K562 (cell line): ENCODE measurements around the gene DELE1. TPM values are rescaled to one million over a fixed set of nuclear protein-coding genes. Genes with fewer than 3 reads are reported as not detected.

ENCODE experiments used
- ATAC-seq: fragments of 200-7000 bp; cut with Tn5 transposase; 3 replicates; pipeline ENCODE4 v1.9.1; 2020; ENCODE audit warnings: moderate library complexity
- BruUV-seq: library from RNA; stranded (reverse); fragments of 400-500 nt; replicated peaks from 2 replicates; lab custom pipeline; 2021; lab: Mats Ljungman, UMichigan
- CTCF ChIA-PET: fragments of 300-600 bp; formaldehyde crosslinking; extraction: SDS; loops from one replicate; lab custom pipeline; 2021; ENCODE audit warnings: low intra/inter-chr PET ratio; lab: Yijun Ruan, JAX
- POLR2A ChIA-PET: fragments of 300-600, 350-650 bp; sonication (Branson Sonifier 250); formaldehyde crosslinking; extraction: SDS; loops from one replicate; lab custom pipeline; 2021; ENCODE audit warnings: antibody characterized with exemption, inconsistent platforms; lab: Yijun Ruan, JAX
- DNase-seq, 4 experiments: peaks; one replicate each; pipeline versions ENCODE4 v3.0.0 to v3.0.0-alpha.2; 2011 to 2018; ENCODE audit warnings: low spot score in 3 of 4, mixed read lengths in 3 of 4; ENCODE audit errors: extremely low read depth in 1 of 4
- FAIRE-seq: peaks from 2 replicates; lab custom pipeline; 2011; peaks lifted over from hg19 to GRCh38; lab: Jason Lieb, UNC
- H2AFZ ChIP-seq: 2 replicates; pipeline ENCODE4 v1.6.0; 2011; ENCODE audit warnings: low read depth, low read length, control low read depth, inconsistent platforms
- H3K27ac ChIP-seq: fragments of 200-600 bp; 3 replicates; pipeline ENCODE4 v1.8.0; 2011; ENCODE audit warnings: low read depth, mild to moderate bottlenecking, control low read depth, inconsistent platforms, low read length, moderate library complexity, mixed read lengths; ENCODE audit errors: extremely low read depth
- H3K27me3 ChIP-seq, 2 experiments: fragments of 300-600 bp in 1 of 2; 2 replicates in 1 of 2; 3 replicates in 1 of 2; pipeline versions ENCODE4 v1.6.0 to v1.8.0; 2011; ENCODE audit warnings: inconsistent platforms in 2 of 2, low read length in 2 of 2, mild to moderate bottlenecking in 1 of 2, mixed read lengths in 1 of 2, moderate library complexity in 1 of 2; ENCODE audit not compliant: control insufficient read depth in 2 of 2, insufficient read depth in 2 of 2
- H3K36me3 ChIP-seq: fragments of 300-600 bp; 3 replicates; pipeline ENCODE4 v1.8.0; 2011; ENCODE audit warnings: mild to moderate bottlenecking, low read length, inconsistent platforms; ENCODE audit not compliant: control insufficient read depth, insufficient read depth
- H3K4me1 ChIP-seq, 2 experiments: fragments of 200-600 bp in 1 of 2; replicated peaks in 1 of 2; 2 replicates in 1 of 2; 3 replicates in 1 of 2; pipeline versions ENCODE4 v1.5.1 to v1.8.0; 2011; ENCODE audit warnings: inconsistent platforms in 2 of 2, low read length in 2 of 2, mild to moderate bottlenecking in 1 of 2, mixed read lengths in 1 of 2, moderate library complexity in 1 of 2; ENCODE audit not compliant: control insufficient read depth in 2 of 2, insufficient read depth in 2 of 2
- H3K4me2 ChIP-seq: 2 replicates; pipeline ENCODE4 v1.6.1; 2011; ENCODE audit warnings: low read length, control low read depth, inconsistent platforms, mixed read lengths; ENCODE audit not compliant: insufficient read depth
- H3K4me3 ChIP-seq: fragments of 200-600 bp; sonication (generic), shearing (Covaris generic); 2 replicates; pipeline ENCODE4 v1.5.1; 2016; ENCODE audit warnings: control low read depth, inconsistent platforms
- H3K79me2 ChIP-seq: fragments of 200-600 bp; 3 replicates; pipeline ENCODE4 v1.8.0; 2011; ENCODE audit warnings: low read length, inconsistent platforms; ENCODE audit not compliant: control insufficient read depth, insufficient read depth
- H3K9ac ChIP-seq, 2 experiments: 2 replicates each; pipeline versions ENCODE4 v1.6.0 to v1.6.1; 2011; ENCODE audit warnings: low read depth in 2 of 2, low read length in 2 of 2, control low read depth in 1 of 2, inconsistent platforms in 1 of 2, mild to moderate bottlenecking in 1 of 2, mixed read lengths in 1 of 2; ENCODE audit not compliant: insufficient read depth in 1 of 2
- H3K9me1 ChIP-seq: one replicate; pipeline ENCODE4 v1.6.0; 2011; ENCODE audit warnings: inconsistent platforms, mild to moderate bottlenecking, low read length, moderate library complexity; ENCODE audit not compliant: control insufficient read depth, insufficient read depth
- H3K9me3 ChIP-seq: replicated peaks from 2 replicates; pipeline ENCODE4 v1.5.1; 2011; ENCODE audit warnings: low read depth, low read length, inconsistent platforms; ENCODE audit not compliant: control insufficient read depth, insufficient read depth
- H4K20me1 ChIP-seq: replicated peaks from 2 replicates; pipeline ENCODE4 v1.6.1; 2011; ENCODE audit warnings: low read length, inconsistent platforms, mixed read lengths; ENCODE audit not compliant: control insufficient read depth, insufficient read depth
- AFF4 ChIP-seq: sonication (generic); formaldehyde crosslinking; IDR thresholded peaks from 2 replicates; pipeline ENCODE4 v1.8.0; 2023; ENCODE audit warnings: mild to moderate bottlenecking, missing genetic modification reagents
- ATF3 ChIP-seq, 2 experiments: fragments of 450-650 bp in 1 of 2; sonication (generic) in 1 of 2; formaldehyde crosslinking in 1 of 2; IDR thresholded peaks in 1 of 2; conservative IDR thresholded peaks in 1 of 2; 2 replicates each; pipeline versions ENCODE4 v1.6.1 to v1.8.1; 2016 to 2023; ENCODE audit warnings: mild to moderate bottlenecking in 2 of 2, moderate library complexity in 2 of 2, inconsistent platforms in 1 of 2, missing genetic modification reagents in 1 of 2
- ATF4 ChIP-seq: fragments of 450-650 bp; formaldehyde crosslinking; IDR thresholded peaks from 2 replicates; pipeline ENCODE4 v1.4.0; 2022; ENCODE audit warnings: mild to moderate bottlenecking, moderate library complexity
- CEBPB ChIP-seq: fragments of 450-650 bp; IDR thresholded peaks from 2 replicates; pipeline ENCODE4 v1.6.1; 2016; ENCODE audit warnings: missing genetic modification characterization, missing compliant biosample characterization
- DPF2 ChIP-seq: fragments of 450-650 bp; IDR thresholded peaks from 2 replicates; pipeline ENCODE4 v1.6.1; 2016
- EP300 ChIP-seq: IDR thresholded peaks from 2 replicates; pipeline ENCODE4 v1.6.1; 2012; ENCODE audit warnings: low read length, improper control_type of control experiment
- FOXA3 ChIP-seq, 2 experiments: fragments of 450-650 bp in 1 of 2; sonication (generic) in 1 of 2; formaldehyde crosslinking; IDR thresholded peaks in 1 of 2; conservative IDR thresholded peaks in 1 of 2; 2 replicates each; pipeline versions ENCODE4 v1.4.0 to v1.8.0; 2020 to 2022; ENCODE audit warnings: mild to moderate bottlenecking in 2 of 2, missing genetic modification reagents in 1 of 2
- MNT ChIP-seq, 2 experiments: fragments of 450-650 bp; conservative IDR thresholded peaks; 2 replicates each; pipeline ENCODE4 v1.6.1; 2017; ENCODE audit warnings: mild to moderate bottlenecking in 2 of 2, moderate library complexity in 2 of 2
- SIX5 ChIP-seq, 2 experiments: IDR thresholded peaks; 2 replicates each; pipeline ENCODE4 v1.6.1; 2011; ENCODE audit warnings: low read length in 2 of 2, borderline replicate concordance in 1 of 2, low read depth in 1 of 2, mild to moderate bottlenecking in 1 of 2, moderate library complexity in 1 of 2; ENCODE audit not compliant: insufficient read depth in 1 of 2
- TEAD1 ChIP-seq, 2 experiments: fragments of 450-650 bp in 1 of 2; sonication (generic) in 1 of 2; formaldehyde crosslinking; IDR thresholded peaks; 2 replicates each; pipeline versions ENCODE4 v1.4.0 to v1.8.0; 2020 to 2022; ENCODE audit warnings: mild to moderate bottlenecking in 2 of 2, missing genetic modification reagents in 1 of 2
- TRIM24 ChIP-seq, 2 experiments: fragments of 450-650 bp; IDR thresholded peaks; 2 replicates each; pipeline ENCODE4 v1.6.1; 2016
- ZNF324 ChIP-seq: fragments of 250-450 bp; sonication (Bioruptor Pico); IDR thresholded peaks from 2 replicates; pipeline ENCODE4 v1.4.0; 2020; ENCODE audit warnings: mild to moderate bottlenecking
- WGBS: fragments of 100-300 bp; shearing (Covaris generic); methylation state at CpG from one replicate; pipeline ENCODE4 v1.1.6; 2016; ENCODE audit warnings: low coverage, mixed read lengths; ENCODE audit not compliant: insufficient coverage; ENCODE audit errors: missing lambda C conversion rate; 5-methylcytosine and 5-hydroxymethylcytosine counted together
- in situ Hi-C: fragments of 300-500 bp; cut with MboI; formaldehyde crosslinking; loops from 4 replicates; pipeline ENCODE4 v1.15.0; 2018; ENCODE audit warnings: inconsistent platforms, mixed read lengths
- intact Hi-C: fragments of 100-400 bp; cut with micrococcal nuclease; formaldehyde crosslinking; loops from 2 replicates; pipeline ENCODE4 v1.14.2; 2022
- polyA plus RNA-seq, 8 experiments: library from polyadenylated mRNA; depleted of rRNA in 4 of 8; stranded (reverse) in 5 of 8; unstranded in 3 of 8; fragments of >200 nt; fragmentation: Nextera tagmentation in 2 of 8; fragmentation: Illumina TruSeq in 1 of 8; extraction: Ambion mirVana in 2 of 8; extraction: Trizol in 1 of 8; gene quantifications; 2 replicates each; pipeline versions ENCODE4 v1.2.1 to v1.2.3, GENCODE V29; 2011 to 2014; ENCODE audit warnings: inconsistent platforms in 1 of 8, missing spikeins in 1 of 8
- total RNA-seq, 7 experiments: library from RNA; depleted of rRNA in 6 of 7; stranded (reverse); fragments of >200 nt in 6 of 7; fragmentation: Illumina TruSeq in 2 of 7; extraction: Trizol in 2 of 7; gene quantifications; 2 replicates each; pipeline versions ENCODE4 v1.2.1 to v1.2.3, GENCODE V29; 2011 to 2021; ENCODE audit warnings: low replicate concordance in 1 of 7

The DELE1 gene
- total and polyA plus RNA-seq, 9 of the 15 experiments (the other 6 are each of a cell fraction or from before 2014, with no cell fraction given): 16.6 to 74.4 (median 49.8) TPM

- ChIA-PET CTCF (interaction anchor here (0.8 kb wide), 1 partner anchor 68 kb away, joined by 4 read pairs; no protein-coding TSS in a partner anchor), POLR2A (interaction anchor here (0.7 to 1.8 kb wide), 5 partner anchors 10 to 298 kb away, joined by 3 to 11 read pairs (median 4); partner anchors contain the start of gene RNF14)
- Histone ChIP-seq H3K9ac (peak overlapping the region in 1 of 2 experiments; percentile 10; a peak in 2 of 4 replicates), H4K20me1 (peaks cover 9% of the 10 kb centered on the region; the same call in 1 of the 2 replicates), H2AFZ (no peak overlapping the region), H3K27me3 (peaks cover 17 to 47% of the 10 kb centered on the region in 2 experiments; a peak in 4 of 5 replicates), H3K36me3 (no peaks in the 10 kb centered on the region), H3K27ac (no peak overlapping the region), H3K4me1 (peaks cover 3 to 16% of the 10 kb centered on the region in 2 experiments; a peak in 4 of 5 replicates), H3K4me2 (no peak overlapping the region), H3K4me3 (no peak overlapping the region), H3K9me3 (no peaks in the 10 kb centered on the region), H3K9me1 (no peaks in the 10 kb centered on the region), H3K79me2 (no peaks in the 10 kb centered on the region)
- no TSS peak for BruUV-seq
- in situ Hi-C loops: loop anchor here (5.0 kb wide), 2 partner anchors 75 to 260 kb away; no protein-coding TSS in a partner anchor
- DNase-seq (no peak), ATAC-seq (peak; percentile 6; the same call in 2 of the 3 replicates), FAIRE-seq (no peak)
- intact Hi-C loops: no loop called here
- WGBS: 31% methylated on average over 16 of the region's 16 CpGs
- TF ChIP-seq ZNF324 (CRISPR knock-in tag) (no peak), ATF4 (CRISPR knock-in tag) (peak; percentile 82; the same call in 1 of the 2 replicates), TRIM24 (IDR thresholded peaks at IDR 0.05) (peak; percentile 49 to 63; a peak in 2 of 4 replicates), AFF4 (CRISPR knock-in tag) (no peak), MNT (conservative IDR thresholded peaks at IDR 0.05) (no peak), EP300 (no peak), TEAD1 (CRISPR knock-in tag; IDR thresholded peaks at IDR 0.05) (no peak), CEBPB (tag) (peak; percentile 42; the same call in 1 of the 2 replicates), FOXA3 (CRISPR knock-in tag; conservative IDR thresholded peaks at IDR 0.05 in 1 of 2, IDR thresholded peaks at IDR 0.05 in 1 of 2) (no peak), ATF3 (IDR thresholded peaks at IDR 0.05) (peak; percentile 81), ATF3 (CRISPR knock-in tag; conservative IDR thresholded peaks at IDR 0.05) (no peak), SIX5 (IDR thresholded peaks at IDR 0.05; ENCODE audit: borderline replicate concordance in 1 of 2, insufficient read depth in 1 of 2, low read depth in 1 of 2, low read length in 2 of 2) (no peak), DPF2 (no peak)
Observed at GRCh38 chr5:141957367-141957996, 33.8 kb downstream of the DELE1 start.
